Stomach (tissue), 9 donors: ENCODE results near the gene SIM2. TPM values are rescaled to one million over a fixed set of nuclear protein-coding genes. Genes with fewer than 3 reads are reported as not detected.

ENCODE experiments used
- DNase-seq, 2 donors: peaks; one replicate each; pipeline versions ENCODE4 v3.0.0 to v3.0.0-alpha.2; 2013 to 2019
- H3K27ac ChIP-seq, 5 donors: fragments of 200-600 bp in 4 of 5; sonication (generic) in 4 of 5; one replicate each; pipeline ENCODE4 v1.5.1; 2013 to 2019; ENCODE audit warnings: mild to moderate bottlenecking in 1 of 5, moderate library complexity in 1 of 5
- H3K27me3 ChIP-seq, 3 donors: fragments of 200-600 bp; sonication (generic); one replicate each; pipeline ENCODE4 v1.5.1; 2017 to 2019; ENCODE audit warnings: mixed run types in 1 of 3
- H3K36me3 ChIP-seq, 4 donors: fragments of 200-600 bp; sonication (generic); 1 replicate in 3 of 4; 2 replicates in 1 of 4; pipeline ENCODE4 v1.5.1; 2016 to 2019
- H3K4me1 ChIP-seq, 4 donors: fragments of 200-600 bp; sonication (generic); one replicate each; pipeline ENCODE4 v1.5.1; 2016 to 2019
- H3K4me3 ChIP-seq, 4 donors: fragments of 200-600 bp; sonication (generic) in 3 of 4; one replicate each; pipeline ENCODE4 v1.5.1; 2016 to 2019; ENCODE audit warnings: mild to moderate bottlenecking in 1 of 4
- H3K9me3 ChIP-seq, 4 donors: fragments of 200-600 bp; sonication (generic); one replicate each; pipeline ENCODE4 v1.5.1; 2016 to 2019
- EP300 ChIP-seq: sonication (generic); formaldehyde crosslinking; IDR thresholded peaks from one replicate; pipeline ENCODE4 v1.6.1; 2017; ENCODE audit warnings: antibody characterized with exemption
- POLR2A ChIP-seq, 4 donors: fragments of 450-650 bp; IDR thresholded peaks; one replicate each; pipeline ENCODE4 v1.6.1; 2016; ENCODE audit warnings: antibody characterized with exemption in 4 of 4, control low read depth in 2 of 4, mild to moderate bottlenecking in 1 of 4, moderate library complexity in 1 of 4
- POLR2AphosphoS5 ChIP-seq, 3 donors: sonication (generic); formaldehyde crosslinking; IDR thresholded peaks; one replicate each; pipeline ENCODE4 v1.6.1; 2016; ENCODE audit warnings: antibody characterized with exemption in 3 of 3
- WGBS, 5 donors: extraction: QIAGEN DNeasy Blood & Tissue Kit in 3 of 5; methylation state at CpG; one replicate each; pipeline versions ENCODE4 v1.1.5 to v1.1.7; 2013 to 2018; 5-methylcytosine and 5-hydroxymethylcytosine counted together
- intact Hi-C: fragments of 100-400 bp; cut with DNase I; formaldehyde crosslinking; loops from one replicate; pipeline ENCODE4 v1.15.1; 2023; ENCODE audit warnings: low total_unique reads
- polyA plus RNA-seq, 3 donors: library from polyadenylated mRNA; stranded (reverse); fragments of 200-250 nt; gene quantifications; one replicate each; pipeline ENCODE4 v1.2.3, GENCODE V29; 2013
- total RNA-seq, 5 donors: library from RNA; depleted of rRNA; stranded (reverse); fragments of >200 nt; gene quantifications; one replicate each; pipeline versions ENCODE4 v1.1.0 to v1.2.3, GENCODE V29; 2014 to 2016
- TF ChIP-seq, protein P1 (sequence below), 7 experiments: fragments of 450-650 bp in 4 of 7; fragments of 200-600 bp in 3 of 7; sonication (generic) in 3 of 7; IDR thresholded peaks; one replicate each; pipeline ENCODE4 v1.5.1; 2016 to 2019; ENCODE audit warnings: antibody characterized with exemption in 7 of 7, control low read depth in 2 of 7, mild to moderate bottlenecking in 1 of 7
- donor health status: healthy with polysubstance abuse.
- donor health status: Bipolar disorder and iron deficiency.
- donor health status: healthy.

The SIM2 gene
- total and polyA plus RNA-seq, 8 donors: 3.3 to 28.3 (median 14.0) TPM; not detected in 1

DNA sequence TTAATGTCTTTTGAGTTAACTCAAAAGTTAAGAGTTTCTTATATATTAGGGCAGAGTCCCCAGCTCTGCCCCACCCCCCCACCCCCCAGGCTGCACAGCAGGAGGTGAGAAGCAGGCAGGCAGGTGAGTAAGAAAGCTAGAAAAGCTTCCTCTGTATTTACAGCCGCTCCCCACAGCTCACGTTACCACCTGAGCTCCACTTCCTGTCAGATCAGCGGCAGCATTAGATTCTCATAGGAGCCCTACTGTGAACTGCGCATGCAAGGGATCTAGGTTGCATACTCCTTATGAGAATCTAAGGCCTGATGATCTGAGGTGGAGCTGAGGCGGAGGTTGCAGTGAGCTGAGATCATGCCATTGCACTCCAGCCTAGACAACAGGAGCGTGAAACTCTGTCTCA is 81.9 kb downstream of the SIM2 start:
- Histone ChIP-seq H3K36me3 (no peaks in the 10 kb centered on the region), H3K27ac (no peak overlapping the region), H3K4me3 (no peak overlapping the region), H3K4me1 (no peaks in the 10 kb centered on the region), H3K9me3 (no peaks in the 10 kb centered on the region), H3K27me3 (no peaks in the 10 kb centered on the region)
- WGBS, 5 donors: 75 to 99% (median 93%) methylated on average over 6 of the region's 6 CpGs
- TF ChIP-seq, protein P1, sequence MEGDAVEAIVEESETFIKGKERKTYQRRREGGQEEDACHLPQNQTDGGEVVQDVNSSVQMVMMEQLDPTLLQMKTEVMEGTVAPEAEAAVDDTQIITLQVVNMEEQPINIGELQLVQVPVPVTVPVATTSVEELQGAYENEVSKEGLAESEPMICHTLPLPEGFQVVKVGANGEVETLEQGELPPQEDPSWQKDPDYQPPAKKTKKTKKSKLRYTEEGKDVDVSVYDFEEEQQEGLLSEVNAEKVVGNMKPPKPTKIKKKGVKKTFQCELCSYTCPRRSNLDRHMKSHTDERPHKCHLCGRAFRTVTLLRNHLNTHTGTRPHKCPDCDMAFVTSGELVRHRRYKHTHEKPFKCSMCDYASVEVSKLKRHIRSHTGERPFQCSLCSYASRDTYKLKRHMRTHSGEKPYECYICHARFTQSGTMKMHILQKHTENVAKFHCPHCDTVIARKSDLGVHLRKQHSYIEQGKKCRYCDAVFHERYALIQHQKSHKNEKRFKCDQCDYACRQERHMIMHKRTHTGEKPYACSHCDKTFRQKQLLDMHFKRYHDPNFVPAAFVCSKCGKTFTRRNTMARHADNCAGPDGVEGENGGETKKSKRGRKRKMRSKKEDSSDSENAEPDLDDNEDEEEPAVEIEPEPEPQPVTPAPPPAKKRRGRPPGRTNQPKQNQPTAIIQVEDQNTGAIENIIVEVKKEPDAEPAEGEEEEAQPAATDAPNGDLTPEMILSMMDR (IDR thresholded peaks at IDR 0.05): no peak
- no peak for TF ChIP-seq POLR2A (IDR thresholded peaks at IDR 0.05)
- no peak for TF ChIP-seq POLR2AphosphoS5 (IDR thresholded peaks at IDR 0.05)
- TF ChIP-seq EP300: no peak
- no peak for DNase-seq
- intact Hi-C loops: no loop called here

DNA sequence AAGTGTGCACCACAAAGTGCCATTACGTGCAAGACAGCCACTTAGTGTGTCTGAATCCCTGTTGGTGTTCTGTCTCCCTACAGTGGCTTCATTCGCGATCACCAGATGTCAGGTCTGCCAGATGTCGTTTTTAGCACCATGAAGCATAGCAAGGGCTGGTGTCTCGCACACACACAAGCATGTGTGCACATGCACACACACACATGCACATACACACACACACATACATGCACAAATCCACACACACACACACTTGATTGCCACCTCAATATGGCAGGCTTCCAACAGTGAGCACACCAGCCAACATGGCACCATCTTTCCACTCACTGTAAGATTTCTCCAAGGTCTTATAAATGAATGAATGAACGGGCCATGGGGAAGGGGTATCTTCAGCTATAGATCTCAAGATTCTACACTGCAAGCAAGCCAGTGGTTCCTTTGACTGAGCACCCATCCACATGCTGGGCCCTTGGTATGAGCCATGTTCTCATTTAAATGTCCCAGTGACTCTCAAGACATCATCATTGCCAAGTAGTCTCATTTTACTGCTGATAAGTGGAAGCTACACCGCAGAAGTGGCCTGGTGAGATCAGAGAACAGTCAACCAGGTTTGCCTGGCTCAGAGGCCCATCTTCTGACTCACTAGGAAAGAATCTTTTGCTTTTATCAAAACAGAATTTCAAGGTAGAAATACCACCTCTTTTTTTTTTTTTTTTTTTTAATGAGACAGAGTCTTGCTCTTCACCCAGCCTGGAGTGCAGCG is 84.9 kb downstream of the SIM2 start:
- H3K27ac ChIP-seq: no peak overlapping the region
- WGBS, 5 donors: 92 to 96% (median 94%) methylated on average over 8 of the region's 8 CpGs
- no peak for TF ChIP-seq POLR2A (IDR thresholded peaks at IDR 0.05)
- no peak for TF ChIP-seq POLR2AphosphoS5 (IDR thresholded peaks at IDR 0.05)
- TF ChIP-seq EP300: no peak
- TF ChIP-seq, protein P1 (IDR thresholded peaks at IDR 0.05): no peak
- H3K4me1 ChIP-seq: peaks cover 0 to 5% (median 0%) of the 10 kb centered on the region in 4 donors
- H3K9me3 ChIP-seq: no peaks in the 10 kb centered on the region
- no peak for DNase-seq
- H3K36me3 ChIP-seq: no peaks in the 10 kb centered on the region
- intact Hi-C loops: no loop called here
- no peak overlapping the region for H3K4me3 ChIP-seq
- H3K27me3 ChIP-seq: no peaks in the 10 kb centered on the region

- WGBS, 5 donors: 85 to 93% (median 92%) methylated on average over 12 of the region's 12 CpGs
- no peak overlapping the region for H3K27ac ChIP-seq
- TF ChIP-seq EP300 (no peak), POLR2A (IDR thresholded peaks at IDR 0.05) (no peak), POLR2AphosphoS5 (IDR thresholded peaks at IDR 0.05) (no peak)
- TF ChIP-seq, protein P1 (IDR thresholded peaks at IDR 0.05): no peak
- intact Hi-C loops: no loop called here
- H3K4me3 ChIP-seq: no peak overlapping the region
- H3K9me3 ChIP-seq: no peaks in the 10 kb centered on the region
- no peaks in the 10 kb centered on the region for H3K27me3 ChIP-seq
- H3K4me1 ChIP-seq: peaks cover 0 to 5% (median 0%) of the 10 kb centered on the region in 4 donors
- H3K36me3 ChIP-seq: no peaks in the 10 kb centered on the region
- no peak for DNase-seq
These were observed 86.0 kb downstream of the SIM2 start for GRCh38 chr21:36784947-36785346.

GRCh38 chr21:36785615-36786014 is 86.7 kb downstream of the SIM2 start:
- intact Hi-C loops: no loop called here
- Histone ChIP-seq H3K36me3 (peaks cover 0 to 3% (median 0%) of the 10 kb centered on the region in 4 donors), H3K4me3 (no peak overlapping the region), H3K9me3 (no peaks in the 10 kb centered on the region), H3K4me1 (peaks cover 0 to 5% (median 0%) of the 10 kb centered on the region in 4 donors), H3K27ac (no peak overlapping the region), H3K27me3 (no peaks in the 10 kb centered on the region)
- TF ChIP-seq, protein P1 (IDR thresholded peaks at IDR 0.05): no peak
- no peak for TF ChIP-seq POLR2A (IDR thresholded peaks at IDR 0.05)
- no peak for TF ChIP-seq POLR2AphosphoS5 (IDR thresholded peaks at IDR 0.05)
- no peak for TF ChIP-seq EP300
- DNase-seq: no peak
- WGBS, 5 donors: 76 to 93% (median 85%) methylated on average over 2 of the region's 2 CpGs
